ENCODE measurements around the gene STRN.

DNA sequence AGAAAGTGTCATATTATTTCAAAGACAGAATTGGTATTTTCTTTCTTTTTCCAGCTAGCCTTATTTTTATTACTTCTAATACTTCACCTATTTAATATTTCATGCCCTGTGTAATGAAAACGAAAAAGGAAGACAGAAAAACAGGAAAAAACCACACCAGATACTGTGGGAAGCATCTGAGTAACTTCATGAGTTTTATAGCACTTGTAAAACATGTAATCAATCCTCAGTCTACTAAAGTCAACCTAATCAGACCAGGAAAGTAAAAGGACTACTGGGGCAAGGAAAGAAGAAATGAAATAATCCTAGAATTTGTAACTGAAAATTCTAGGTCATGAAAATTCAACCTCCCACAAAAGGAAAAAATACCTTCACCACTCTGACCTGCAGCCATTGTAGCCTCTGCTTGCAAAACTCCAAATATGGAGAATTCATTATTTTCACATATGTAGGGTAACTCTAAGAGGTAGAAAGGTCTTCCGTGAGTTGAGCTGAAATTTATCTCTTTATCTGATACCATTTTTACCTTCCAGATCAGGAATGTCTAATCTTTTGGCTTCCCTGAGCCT, 34.7 kb upstream of the STRN start:
- TF ChIP-seq, protein P1, sequence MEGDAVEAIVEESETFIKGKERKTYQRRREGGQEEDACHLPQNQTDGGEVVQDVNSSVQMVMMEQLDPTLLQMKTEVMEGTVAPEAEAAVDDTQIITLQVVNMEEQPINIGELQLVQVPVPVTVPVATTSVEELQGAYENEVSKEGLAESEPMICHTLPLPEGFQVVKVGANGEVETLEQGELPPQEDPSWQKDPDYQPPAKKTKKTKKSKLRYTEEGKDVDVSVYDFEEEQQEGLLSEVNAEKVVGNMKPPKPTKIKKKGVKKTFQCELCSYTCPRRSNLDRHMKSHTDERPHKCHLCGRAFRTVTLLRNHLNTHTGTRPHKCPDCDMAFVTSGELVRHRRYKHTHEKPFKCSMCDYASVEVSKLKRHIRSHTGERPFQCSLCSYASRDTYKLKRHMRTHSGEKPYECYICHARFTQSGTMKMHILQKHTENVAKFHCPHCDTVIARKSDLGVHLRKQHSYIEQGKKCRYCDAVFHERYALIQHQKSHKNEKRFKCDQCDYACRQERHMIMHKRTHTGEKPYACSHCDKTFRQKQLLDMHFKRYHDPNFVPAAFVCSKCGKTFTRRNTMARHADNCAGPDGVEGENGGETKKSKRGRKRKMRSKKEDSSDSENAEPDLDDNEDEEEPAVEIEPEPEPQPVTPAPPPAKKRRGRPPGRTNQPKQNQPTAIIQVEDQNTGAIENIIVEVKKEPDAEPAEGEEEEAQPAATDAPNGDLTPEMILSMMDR (IDR thresholded peaks at IDR 0.05): no peak
- TF ChIP-seq POLR2A (IDR thresholded peaks at IDR 0.05) (no peak), POLR2AphosphoS5 (IDR thresholded peaks at IDR 0.05) (no peak), EP300 (IDR thresholded peaks at IDR 0.05) (no peak)

Data from upper lobe of left lung (tissue), 4 donors.